Germinal center (tissue), 1 donor: Measurements from ENCODE around the gene L3HYPDH.
"Not testable (repeated sequence)": the region's sequence is repeated elsewhere in the genome, so short reads cannot be mapped to it uniquely, and the experiment has no call there.

Experiments
- DNase-seq: peaks from one replicate; pipeline ENCODE4 v3.0.0; 2012; ENCODE audit warnings: mixed read lengths, low spot score

L3HYPDH gene

DNA sequence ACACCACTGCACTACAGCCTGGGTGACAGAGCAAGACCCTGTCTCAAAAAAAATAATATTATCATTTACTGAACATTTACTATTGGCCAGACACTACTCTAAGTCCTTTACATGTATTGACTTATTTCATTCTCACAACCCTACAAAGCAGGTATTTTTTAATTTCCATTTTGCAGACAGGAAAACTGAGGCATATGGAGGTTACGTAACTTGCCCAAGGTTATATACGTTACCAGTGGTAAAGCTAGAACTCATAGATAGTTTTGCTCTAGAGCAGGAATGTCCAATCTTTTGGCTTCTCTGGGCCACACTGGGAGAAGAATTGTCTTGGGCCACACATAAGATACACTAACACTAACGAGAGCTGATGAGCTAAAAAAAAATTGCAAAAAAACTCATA, 5.7 kb downstream of the L3HYPDH start:
- DNase-seq: no peak

DNA sequence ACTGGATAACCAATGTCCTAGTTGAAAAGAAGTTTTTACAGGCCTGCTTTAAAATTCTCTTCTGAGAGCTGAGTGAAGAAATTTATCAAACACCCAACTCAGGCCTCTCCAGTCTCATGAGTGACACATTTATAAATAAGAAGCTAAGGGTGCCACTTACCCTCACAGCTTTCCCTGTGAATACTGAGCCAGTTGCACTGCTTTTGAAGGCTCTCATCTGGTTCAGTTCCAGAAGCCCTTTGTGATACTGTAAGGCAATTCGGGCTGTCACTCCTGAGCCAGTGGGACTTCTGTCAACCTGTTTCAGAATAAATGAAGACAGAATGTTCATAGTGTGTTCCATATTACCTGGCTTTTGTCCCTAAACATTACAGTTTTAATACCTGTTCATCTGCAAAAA, 8.5 kb downstream of the L3HYPDH start:
- DNase-seq: no peak

DNA sequence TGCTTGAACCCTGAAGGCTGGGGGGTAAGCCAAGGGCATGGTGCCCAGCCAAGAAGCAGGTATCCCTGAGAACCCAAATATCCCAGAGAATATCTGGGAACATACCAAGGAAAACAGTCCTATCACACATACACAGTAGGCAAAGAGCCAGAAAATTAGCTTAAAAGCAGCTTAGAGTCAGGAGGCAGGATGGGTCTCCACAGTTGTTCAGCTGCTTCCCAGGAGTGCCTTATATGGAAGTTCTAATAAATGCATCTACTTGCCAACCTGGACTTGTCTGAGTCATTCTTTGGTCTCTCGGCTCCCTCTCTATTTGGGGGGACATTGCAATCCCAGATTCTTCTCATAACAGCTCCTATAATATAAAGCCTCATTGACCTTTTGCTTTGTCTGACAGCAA, 10.0 kb downstream of the L3HYPDH start:
- no peak for DNase-seq

DNA sequence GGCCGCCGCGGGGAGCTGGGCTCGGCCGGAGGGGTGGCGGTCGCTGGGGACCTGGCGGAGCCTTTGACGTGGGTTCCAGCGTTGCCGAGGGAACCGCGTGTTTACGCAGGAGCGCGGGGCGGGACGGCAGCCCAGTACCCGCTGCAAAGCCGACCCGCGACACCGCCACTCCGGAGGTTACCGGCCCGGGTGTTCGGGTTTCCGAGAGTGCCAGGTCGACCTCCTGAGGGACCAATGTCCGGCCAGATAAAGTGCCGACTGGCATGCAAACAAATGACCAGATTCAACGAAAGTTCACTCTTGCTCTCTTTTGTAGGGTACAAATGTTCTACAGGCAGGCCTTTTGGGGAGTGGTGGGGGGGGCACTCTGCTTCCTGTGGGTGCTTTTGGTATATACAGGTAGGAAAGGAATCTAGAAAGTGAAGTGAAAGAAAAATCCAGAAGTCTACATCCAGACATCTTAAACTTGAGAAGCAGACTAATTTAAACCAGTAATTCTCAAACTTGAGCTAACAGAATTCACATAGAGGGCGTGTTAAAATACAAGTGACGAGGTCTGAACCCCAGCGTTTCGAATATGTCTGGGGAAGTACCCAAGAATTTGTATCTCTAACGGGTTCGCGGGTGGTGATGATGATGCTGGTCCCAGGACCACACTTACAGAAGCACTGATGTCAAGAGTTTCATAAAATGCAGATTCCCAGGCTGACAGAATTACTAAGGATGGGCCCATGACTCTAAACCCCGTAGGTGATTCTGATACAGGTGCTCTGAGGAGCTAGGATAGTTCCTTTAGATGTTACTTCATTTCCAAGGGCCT, 18.7 kb downstream of the L3HYPDH start, which contains the start of gene GPR135:
Gene GPR135, minus strand, starts transcription at position 65 of the 820 bp plus-strand sequence. CDS start 154 bp downstream, outside the sequence.
- DNase-seq: no peak

DNA sequence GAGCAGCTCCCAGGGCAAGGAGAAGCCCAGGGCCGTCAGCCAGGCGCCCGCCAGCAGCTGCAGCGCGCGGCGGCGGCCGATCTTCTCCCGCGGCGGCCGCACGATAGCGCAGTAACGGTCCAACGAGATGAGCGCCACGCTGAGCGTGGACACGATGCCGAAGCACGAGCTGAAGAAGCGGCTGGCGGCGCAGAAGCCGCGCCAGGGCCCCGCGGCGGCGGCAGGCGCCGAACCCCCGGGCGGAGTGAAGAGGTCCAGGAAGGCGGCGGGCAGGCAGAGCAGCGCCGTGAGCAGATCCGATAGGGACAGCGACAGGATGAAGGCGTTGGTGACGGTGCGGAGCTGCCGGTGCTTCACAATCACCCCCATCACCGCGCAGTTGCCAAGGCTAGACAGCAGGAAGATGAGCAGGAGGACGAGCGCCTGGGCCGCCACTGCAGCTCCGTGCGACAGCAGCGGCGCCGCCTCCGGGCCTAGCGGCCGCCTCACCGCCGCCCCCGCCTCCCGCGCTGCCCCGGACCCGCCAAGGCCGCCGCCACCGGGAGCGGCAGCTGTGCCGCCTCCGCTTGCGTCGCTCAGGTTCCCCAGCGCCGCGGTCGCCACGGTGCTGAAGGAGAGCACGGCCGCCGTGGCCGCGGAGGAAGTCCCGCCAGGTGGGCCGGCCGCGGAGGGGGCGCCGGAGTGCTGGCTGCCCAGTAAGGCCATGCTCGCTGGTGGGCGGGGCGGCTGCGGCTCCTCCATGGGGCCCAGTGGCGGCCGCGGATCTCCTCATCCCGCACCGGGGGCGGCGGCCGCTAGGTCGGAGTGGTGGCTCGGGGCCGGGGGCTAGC, 19.5 kb downstream of the L3HYPDH start:
- DNase-seq: peak; percentile 73

DNA sequence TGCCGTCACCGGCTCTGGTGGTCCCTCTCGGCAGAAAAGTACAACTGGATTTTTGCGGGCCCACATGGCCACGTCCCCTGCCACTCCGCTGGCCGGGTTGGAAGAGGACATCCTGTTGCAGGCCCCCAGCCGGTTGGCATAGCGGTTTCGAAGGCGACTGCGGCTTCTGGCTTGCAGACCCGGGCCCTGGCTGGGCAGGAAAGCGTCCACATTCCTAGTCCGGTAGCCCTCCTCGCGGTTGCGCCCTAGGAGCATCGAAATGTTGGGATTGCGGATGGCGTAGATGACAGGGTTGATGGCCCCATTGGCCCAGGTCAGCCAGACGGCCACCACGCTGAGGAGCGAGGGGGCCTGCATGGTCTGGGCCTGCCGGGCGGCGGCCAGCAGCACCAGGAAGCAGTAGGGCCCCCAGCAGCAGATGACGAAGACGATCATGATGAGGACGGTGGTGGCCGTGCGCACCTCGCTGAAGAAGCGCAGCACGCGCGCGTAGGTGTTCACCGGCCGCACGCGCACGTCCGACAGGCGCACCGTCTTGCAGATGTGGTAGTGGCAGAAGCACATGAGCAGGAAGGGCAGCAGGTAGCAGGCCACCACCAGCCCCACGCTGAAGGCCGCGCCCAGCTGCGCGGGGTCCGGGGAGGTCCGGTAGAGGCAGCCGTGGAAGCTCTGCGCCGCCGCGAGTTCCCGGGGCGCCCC, 20.3 kb downstream of the L3HYPDH start:
- peak; percentile 23 for DNase-seq

DNA sequence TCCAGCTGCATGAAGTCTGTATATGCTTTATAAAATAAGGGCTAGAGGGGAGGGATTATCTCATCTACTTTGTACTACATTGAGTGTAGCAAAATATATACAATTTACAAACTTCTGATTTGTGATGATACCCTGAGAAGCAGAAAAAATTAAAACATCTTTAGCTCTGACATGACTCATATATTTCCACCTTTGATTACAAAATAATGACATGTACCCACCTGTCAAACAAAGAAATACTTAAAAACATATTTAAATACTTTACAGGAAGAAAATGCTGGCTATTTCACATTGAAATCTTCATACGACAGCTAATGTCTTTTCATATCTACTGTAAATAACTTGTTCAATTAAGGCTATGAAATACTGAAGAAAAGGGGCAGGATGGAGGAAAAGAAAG, 22.3 kb downstream of the L3HYPDH start:
- no peak for DNase-seq

DNA sequence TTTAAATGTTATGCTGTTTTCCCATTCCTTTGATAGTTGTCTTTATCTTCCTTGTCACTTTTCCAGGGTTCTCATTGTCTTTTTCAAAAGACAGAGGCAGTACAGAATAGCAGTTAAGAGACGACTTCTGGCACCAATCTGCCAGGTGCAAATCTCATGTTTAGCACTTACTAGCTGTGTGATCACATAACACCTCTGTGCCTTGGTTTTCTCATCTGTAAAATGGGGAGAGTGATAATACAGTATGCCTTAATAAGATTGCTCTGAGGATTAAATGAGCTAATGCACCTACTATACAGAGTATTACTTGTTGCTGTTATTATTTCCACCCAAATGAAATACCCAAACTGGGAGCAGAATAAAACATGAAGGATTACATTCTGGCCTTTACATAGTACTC, 23.8 kb downstream of the L3HYPDH start:
- no peak for DNase-seq

DNA sequence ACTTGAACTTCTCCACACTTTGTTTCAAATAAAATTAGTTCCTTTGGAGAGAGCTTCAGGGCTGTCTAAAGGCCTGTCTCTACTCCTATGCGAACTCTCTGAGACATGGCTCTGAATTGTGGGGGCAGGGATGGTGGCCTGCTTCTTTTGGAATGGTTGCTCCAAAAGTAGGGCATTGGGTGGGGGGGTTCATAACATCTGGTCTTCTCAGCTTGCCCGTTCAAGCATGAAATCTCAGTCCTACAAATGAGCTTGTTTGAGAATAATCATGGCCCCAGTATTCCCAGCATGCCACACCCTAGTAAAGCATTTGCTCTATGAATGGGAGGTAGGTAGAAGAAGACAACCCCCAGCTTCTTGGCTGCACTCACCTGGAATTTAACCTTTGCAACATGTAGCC, 25.7 kb downstream of the L3HYPDH start:
- DNase-seq: no peak

DNA sequence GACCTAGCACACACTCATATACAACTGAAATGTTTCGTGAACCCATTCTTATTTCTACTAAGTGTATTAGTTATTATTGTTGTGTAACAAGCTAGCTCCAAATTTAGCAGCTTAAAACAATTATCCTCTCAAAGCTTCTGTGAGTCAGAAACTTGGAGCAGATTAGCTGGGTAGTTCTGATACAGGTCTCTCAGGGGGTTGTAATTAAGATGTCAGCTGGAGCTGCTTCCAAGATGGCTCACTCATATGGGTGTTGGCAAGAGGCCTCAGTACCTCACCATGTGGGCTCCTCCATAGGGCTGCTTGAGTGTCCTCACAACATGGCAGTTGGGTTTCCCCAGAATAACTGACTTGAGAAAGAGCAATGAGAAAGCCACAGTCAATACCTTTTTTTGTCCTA, 28.8 kb downstream of the L3HYPDH start:
- no peak for DNase-seq

DNA sequence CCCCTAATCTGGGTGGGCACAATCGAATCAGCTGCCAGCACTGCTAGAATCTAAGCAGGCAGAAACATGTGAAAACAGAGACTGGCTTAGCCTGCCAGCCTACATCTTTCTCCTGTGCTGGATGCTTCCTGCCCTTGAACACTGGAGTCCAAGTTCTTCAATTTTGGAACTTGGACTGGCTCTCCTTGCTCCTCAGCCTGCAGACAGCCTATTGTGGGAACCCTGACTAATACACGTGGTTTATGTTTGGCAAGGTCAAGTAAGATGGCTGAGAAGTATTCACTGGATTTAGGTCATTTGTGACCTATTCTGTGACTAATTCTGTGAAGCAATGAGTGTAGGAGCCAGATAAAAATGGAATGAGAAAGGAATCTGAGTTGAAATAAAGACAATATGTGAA, 30.1 kb downstream of the L3HYPDH start:
- no peak for DNase-seq

DNA sequence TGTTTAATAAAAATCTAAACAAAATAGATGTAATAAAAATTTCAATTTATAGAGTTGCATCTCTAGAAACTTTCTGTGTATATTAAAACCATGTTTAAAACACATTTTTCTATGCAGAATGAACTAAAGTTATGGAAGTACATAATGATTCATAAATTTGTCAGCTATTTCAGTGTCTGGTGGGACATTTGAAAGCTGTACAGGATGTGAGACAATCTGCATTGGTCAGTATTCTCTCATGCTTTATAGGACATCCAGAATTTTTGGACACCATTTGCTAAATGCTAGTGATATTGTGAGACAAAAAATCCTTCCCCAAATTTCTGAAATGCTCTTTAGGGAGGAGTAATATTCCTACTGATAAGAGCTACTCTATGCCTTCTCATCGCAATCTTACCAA, 32.4 kb downstream of the L3HYPDH start:
- DNase-seq: no peak

DNA sequence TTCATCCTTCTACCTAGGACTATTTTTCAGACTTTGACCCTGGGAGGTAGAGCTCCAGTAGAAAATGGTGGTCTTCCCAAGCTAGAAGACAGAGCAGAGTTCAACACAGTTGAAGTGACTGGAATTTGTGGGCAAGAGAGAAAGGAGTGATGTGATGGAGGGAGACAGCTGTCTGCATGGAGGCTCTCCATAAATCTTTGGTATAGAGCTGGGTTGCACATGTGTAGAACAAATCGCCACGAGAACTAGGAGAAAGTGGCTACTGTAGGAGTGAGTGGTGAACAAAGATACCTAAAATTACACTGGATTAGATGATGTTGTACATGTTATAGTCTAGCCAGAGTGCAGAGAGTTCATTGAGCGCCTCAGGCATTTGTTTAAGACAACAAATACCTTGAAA, 33.5 kb downstream of the L3HYPDH start:
- no peak for DNase-seq

DNA sequence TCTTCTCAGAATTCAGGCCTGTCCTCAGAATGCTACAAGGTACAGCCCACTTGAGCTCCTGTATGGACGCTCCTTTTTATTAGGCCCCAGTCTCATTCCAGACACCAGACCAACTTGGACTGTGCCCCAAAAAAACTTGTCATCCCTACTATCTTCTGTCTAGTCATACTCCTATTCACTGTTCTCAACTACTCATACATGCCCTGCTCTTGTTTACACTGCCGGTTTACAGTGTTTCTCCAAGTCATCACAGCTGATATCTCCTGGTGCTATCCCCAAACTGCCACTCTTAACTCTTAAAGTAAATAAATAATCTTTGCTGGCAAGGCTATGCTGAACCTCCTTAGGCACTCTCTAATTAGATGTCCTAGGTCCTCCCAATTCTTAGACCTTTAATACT, 35.5 kb downstream of the L3HYPDH start:
- not testable (repeated sequence) for DNase-seq

DNA sequence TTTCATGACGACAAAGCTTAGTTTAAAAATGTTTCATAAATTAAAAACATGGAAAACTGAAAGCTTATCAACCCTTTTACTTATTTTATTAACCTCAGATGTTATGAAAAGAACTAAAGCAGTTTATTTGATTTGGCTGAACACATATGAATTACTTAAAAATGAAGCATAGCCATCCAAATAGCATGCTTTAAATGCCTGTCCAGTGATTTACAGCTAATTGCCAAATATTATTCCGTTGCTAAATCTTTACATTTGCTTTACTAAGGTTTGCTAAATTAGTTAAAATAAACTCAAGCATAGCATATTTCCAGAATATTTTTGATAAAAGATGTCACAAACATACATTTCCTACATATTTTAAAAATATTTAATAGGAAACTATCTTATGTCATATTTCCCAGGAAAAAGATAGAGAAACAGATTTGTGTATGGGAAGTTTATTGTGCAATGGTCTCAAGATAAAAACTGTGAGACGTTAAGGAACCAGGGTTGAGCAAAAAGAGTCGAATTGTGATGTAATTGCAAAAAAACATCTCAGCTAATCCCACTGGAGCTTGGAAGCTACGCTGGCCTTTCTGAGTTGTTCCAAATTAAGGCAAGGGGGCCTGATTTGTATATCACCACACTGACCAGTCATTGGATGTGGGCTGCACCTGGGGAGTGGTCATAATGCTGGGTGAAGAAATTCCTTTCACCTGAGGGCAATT, 44.8 kb downstream of the L3HYPDH start:
- no peak for DNase-seq

DNA sequence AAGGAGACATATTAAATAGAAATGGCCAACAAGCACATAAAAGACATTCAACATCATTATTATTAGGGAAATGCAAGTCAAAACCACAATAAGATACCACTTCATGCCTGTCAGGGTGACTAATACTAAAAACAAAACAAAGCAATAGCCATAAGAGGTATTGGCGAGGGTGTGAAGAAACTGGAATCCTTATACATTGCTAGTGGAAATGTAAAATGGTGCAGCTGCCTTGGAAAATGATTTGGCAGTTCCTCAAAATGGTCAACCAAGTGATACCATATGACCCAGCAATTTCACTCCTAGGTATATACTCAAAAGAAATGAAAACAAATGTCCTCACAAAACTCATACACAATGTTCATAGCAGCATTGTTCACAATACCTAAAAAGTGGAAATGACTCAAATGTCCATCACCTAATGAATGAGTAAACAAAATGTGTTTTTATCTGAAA, 46.0 kb downstream of the L3HYPDH start:
- DNase-seq: no peak

DNA sequence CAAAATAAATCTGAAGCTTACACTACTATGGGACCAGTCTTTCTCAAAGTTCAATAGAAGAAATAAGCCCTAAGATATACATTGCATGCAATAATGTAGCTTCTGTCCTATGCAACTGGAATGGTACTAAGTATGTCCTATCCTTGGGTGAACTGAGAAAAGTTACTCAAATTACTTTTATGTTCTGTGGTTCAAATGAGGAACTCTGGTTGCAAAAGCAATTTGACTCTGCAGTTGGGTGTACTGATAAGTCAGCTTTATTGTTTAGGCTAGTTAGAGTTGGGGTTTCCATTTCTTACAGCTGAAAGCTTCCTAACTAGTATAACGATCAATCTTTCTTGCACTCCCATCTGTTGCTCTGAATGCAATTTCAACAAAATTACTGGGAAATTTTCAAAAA, 48.2 kb downstream of the L3HYPDH start:
- no peak for DNase-seq

DNA sequence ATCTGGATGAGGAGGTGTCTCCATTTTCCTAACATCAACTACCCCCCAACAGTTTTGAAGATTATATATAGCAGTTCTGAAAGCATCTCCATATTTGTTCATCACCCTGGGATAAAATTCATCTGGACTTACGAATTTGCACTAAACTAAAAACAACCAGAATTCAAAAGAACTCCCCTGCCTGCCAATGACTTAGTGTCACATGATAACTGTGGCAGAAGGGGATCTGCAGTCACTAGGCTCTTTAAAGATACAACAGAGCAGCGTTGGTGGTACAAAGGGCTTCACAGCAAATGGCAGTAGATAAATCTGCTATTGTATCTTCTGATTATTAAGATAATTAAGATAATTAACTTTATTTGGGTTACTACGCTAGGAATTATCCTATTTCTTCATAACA, 49.1 kb downstream of the L3HYPDH start:
- no peak for DNase-seq

DNA sequence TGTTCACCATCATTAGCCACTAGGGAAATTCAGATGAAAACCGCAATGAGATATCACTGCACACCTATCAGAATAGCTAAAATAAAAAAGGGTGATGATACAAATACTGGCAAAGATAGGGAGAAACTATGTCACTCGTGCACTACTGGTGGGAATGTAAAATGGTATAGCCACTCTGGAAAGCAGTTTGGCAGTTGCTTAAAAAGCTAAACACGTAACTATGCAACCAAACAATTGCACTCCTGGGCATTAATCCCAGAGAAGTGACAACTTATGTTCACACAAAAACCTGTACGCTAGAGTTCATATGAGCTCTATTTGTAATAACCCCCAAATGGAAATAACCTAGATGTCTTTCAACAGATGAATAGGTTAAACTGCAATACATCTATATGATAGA, 54.4 kb downstream of the L3HYPDH start:
- DNase-seq: no peak

DNA sequence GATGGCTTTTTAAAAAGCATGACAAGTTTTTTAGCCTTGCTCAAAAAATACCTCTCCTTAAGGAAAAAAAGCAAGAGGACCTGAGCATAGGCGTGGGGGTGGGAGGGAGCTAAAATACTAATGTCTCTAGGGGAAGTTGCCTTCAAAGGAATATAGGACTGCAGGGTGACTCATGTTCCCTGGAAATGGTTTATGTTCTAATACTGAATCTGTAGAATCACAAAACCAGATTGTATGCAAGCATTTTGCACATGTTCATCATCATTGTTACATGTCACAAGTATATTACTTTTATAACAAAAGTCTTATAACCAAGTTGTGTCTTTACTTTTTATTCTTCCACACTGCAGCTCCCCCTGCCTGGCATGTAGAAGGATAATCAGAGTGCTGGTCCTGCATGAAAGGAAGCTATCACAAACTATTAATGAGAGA, 55.6 kb downstream of the L3HYPDH start:
- no peak for DNase-seq

DNA sequence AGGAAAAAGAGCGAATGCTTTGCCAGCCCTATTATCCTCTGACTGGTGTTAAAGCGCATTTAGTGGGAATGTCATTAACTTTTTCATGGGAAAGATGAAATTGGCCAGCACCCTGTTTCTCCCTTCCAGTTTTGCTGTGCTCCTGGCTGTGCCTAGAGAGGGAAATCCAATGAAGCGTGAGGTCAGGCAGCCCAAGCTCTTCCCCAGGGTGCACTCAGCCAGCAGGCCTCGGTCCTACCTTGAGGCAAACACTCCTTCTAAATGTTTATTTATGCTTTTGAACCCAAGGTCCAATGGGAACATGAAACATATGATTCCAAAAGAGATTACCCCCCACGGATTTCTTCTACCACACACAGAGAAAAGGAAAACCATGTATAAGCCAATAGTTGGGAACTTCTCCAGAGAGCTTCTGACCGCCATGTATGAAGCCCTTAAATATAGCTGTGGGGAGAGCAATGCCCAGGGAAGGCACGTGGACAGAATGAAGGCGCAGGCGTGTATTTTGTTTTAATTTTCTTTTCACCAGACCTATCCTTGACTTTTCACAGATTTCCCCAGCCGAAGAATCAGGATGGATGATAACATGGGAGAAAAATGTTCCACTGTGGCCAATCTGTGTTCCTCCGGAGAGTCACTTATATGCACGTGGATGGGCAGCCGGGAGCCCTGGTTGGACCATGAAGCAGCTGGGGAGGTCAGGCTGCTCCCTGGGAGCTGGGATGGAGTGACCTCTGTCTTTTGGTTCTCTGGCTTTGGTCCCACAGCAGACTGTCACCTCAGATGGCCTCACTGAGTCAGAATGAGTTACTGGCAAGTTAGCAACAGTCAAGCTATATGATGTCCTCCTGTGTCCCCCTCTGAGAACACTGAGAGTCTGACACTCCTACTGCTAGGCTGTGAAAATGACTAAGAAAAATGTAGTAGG, 56.3 kb downstream of the L3HYPDH start:
- DNase-seq: no peak
